ENCODE data around the gene PPP1R7. TPM values are rescaled to one million over a fixed set of nuclear protein-coding genes. Genes with fewer than 3 reads are reported as not detected.
A peak's percentile ranks its signal among the peaks of the same experiment; 100 is the strongest.

PPP1R7 gene
- total RNA-seq, 2 donors from 2014 or later: 48.5 to 52.7 TPM

DNA sequence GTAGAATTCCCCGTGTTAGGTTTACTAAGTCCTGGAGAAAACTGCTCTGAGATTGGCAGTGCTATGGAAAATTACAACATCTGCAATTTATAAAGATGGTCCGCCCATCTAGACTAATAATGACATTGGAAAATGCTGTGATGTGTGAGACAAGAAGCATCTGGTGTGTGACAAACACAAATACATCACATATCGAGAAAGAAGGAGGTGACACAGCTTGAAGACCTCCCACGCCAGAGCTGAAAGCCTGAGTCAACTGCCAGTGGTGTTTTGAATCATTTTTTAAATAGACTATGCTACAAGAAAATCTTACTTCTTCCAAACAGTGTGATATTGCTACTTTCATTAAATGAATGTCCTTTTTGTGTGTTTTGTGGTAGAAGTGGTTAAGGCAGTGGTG is 29.6 kb downstream of the PPP1R7 start:
- Histone ChIP-seq H3K4me1 (ENCODE audit: control insufficient read depth, insufficient read depth, low read length) (no peaks in the 10 kb centered on the region), H3K9me3 (ENCODE audit: control insufficient read depth, low read length) (no peaks in the 10 kb centered on the region), H3K27me3 (ENCODE audit: control insufficient read depth, insufficient read depth, low read length, poor library complexity, severe bottlenecking) (no peaks in the 10 kb centered on the region), H3K4me3 (ENCODE audit: low read length) (no peak overlapping the region), H3K9ac (ENCODE audit: extremely low read depth, low read length, poor library complexity, severe bottlenecking) (no peak overlapping the region), H3K27ac (ENCODE audit: low read depth, low read length) (no peak overlapping the region), H3K36me3 (ENCODE audit: control insufficient read depth, insufficient read depth, low read length) (peaks cover 18% of the 10 kb centered on the region)
- H3K27me3 Mint-ChIP-seq (ENCODE audit: insufficient read depth): no peaks in the 10 kb centered on the region
- no peak for DNase-seq
- WGBS, 2 experiments (ENCODE audit: insufficient coverage in 1 of 2, insufficient read length in 1 of 2): 93 to 100% methylated on average over 2 to 4 of the region's 4 CpGs
- peaks cover 40% of the 10 kb centered on the region for H3K36me3 Mint-ChIP-seq (ENCODE audit: low read depth)
- no peak overlapping the region for H3K4me3 Mint-ChIP-seq
- no peaks in the 10 kb centered on the region for H3K9me3 Mint-ChIP-seq
- no peak overlapping the region for H3K27ac Mint-ChIP-seq
- H3K4me1 Mint-ChIP-seq: no peaks in the 10 kb centered on the region
- TF ChIP-seq CTCF (conservative IDR thresholded peaks at IDR 0.05): no peak

DNA sequence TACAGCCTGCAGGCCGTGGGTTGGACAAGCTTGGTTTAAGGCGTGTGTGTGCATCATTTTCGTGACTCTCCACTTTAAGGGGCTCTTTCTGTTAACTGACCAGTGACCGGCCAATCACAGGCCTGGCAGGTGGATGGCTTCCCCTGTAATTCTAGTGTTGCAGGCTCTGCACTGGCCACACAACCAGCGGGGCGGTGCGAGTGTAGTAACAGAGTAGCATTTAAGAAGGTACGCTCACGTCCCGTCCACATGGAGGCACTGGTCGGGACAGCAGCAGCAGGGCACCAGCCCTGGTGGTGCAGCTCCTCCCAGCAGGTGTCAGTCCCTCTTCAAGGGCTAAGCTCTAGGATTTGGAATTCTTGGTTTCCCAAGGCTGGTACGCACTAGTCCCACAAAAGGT is 30.2 kb downstream of the PPP1R7 start:
- H3K4me3 ChIP-seq (ENCODE audit: low read length): no peak overlapping the region
- H3K4me1 ChIP-seq (ENCODE audit: control insufficient read depth, insufficient read depth, low read length): no peaks in the 10 kb centered on the region
- peak; percentile 66 for TF ChIP-seq CTCF (conservative IDR thresholded peaks at IDR 0.05)
- no peak overlapping the region for H3K9ac ChIP-seq (ENCODE audit: extremely low read depth, low read length, poor library complexity, severe bottlenecking)
- no peak overlapping the region for H3K4me3 Mint-ChIP-seq
- H3K4me1 Mint-ChIP-seq: no peaks in the 10 kb centered on the region
- no peaks in the 10 kb centered on the region for H3K27me3 Mint-ChIP-seq (ENCODE audit: insufficient read depth)
- no peaks in the 10 kb centered on the region for H3K9me3 Mint-ChIP-seq
- no peak overlapping the region for H3K27ac ChIP-seq (ENCODE audit: low read depth, low read length)
- H3K27ac Mint-ChIP-seq: no peak overlapping the region
- DNase-seq: peak; percentile 90
- H3K9me3 ChIP-seq (ENCODE audit: control insufficient read depth, low read length): no peaks in the 10 kb centered on the region
- no peaks in the 10 kb centered on the region for H3K27me3 ChIP-seq (ENCODE audit: control insufficient read depth, insufficient read depth, low read length, poor library complexity, severe bottlenecking)
- peaks cover 34% of the 10 kb centered on the region for H3K36me3 Mint-ChIP-seq (ENCODE audit: low read depth)
- peaks cover 12% of the 10 kb centered on the region for H3K36me3 ChIP-seq (ENCODE audit: control insufficient read depth, insufficient read depth, low read length)
- WGBS, 2 experiments (ENCODE audit: insufficient coverage in 1 of 2, insufficient read length in 1 of 2): 82 to 90% methylated on average over 11 to 12 of the region's 12 CpGs

GRCh38 chr2:241182126-241182525 is 31.9 kb downstream of the PPP1R7 start:
- Mint-ChIP-seq H3K4me1 (no peaks in the 10 kb centered on the region), H3K27ac (no peak overlapping the region), H3K27me3 (ENCODE audit: insufficient read depth) (no peaks in the 10 kb centered on the region), H3K9me3 (no peaks in the 10 kb centered on the region), H3K4me3 (no peak overlapping the region), H3K36me3 (ENCODE audit: low read depth) (peaks cover 25% of the 10 kb centered on the region)
- TF ChIP-seq CTCF (conservative IDR thresholded peaks at IDR 0.05): no peak
- Histone ChIP-seq H3K9ac (ENCODE audit: extremely low read depth, low read length, poor library complexity, severe bottlenecking) (no peak overlapping the region), H3K27ac (ENCODE audit: low read depth, low read length) (no peak overlapping the region), H3K4me3 (ENCODE audit: low read length) (no peak overlapping the region), H3K36me3 (ENCODE audit: control insufficient read depth, insufficient read depth, low read length) (peaks cover 8% of the 10 kb centered on the region), H3K27me3 (ENCODE audit: control insufficient read depth, insufficient read depth, low read length, poor library complexity, severe bottlenecking) (no peaks in the 10 kb centered on the region), H3K4me1 (ENCODE audit: control insufficient read depth, insufficient read depth, low read length) (no peaks in the 10 kb centered on the region), H3K9me3 (ENCODE audit: control insufficient read depth, low read length) (no peaks in the 10 kb centered on the region)
- 96 to 100% methylated on average over 1 to 3 of the region's 3 CpGs for WGBS, 2 experiments (ENCODE audit: insufficient coverage in 1 of 2, insufficient read length in 1 of 2)
- DNase-seq: no peak

All from endodermal cell (in vitro differentiated cells).